GM10266 (cell line): Measurements from ENCODE around the gene AOPEP.

ENCODE experiments used
- DNase-seq: peaks from one replicate; pipeline ENCODE4 v3.0.0; 2012; ENCODE audit errors: extremely low spot score
- CTCF ChIP-seq: IDR thresholded peaks from 2 replicates; pipeline ENCODE4 v1.5.1; 2012; ENCODE audit warnings: mild to moderate bottlenecking, low read depth; ENCODE audit not compliant: control insufficient read depth, insufficient read depth; ENCODE audit errors: missing control alignments

Gene AOPEP

GRCh38 chr9:94901019-94901363 lies 174.5 kb downstream of the AOPEP start:
- TF ChIP-seq CTCF: no peak
- no peak for DNase-seq

- TF ChIP-seq CTCF: no peak
- DNase-seq: no peak
Measured at GRCh38 chr9:94903961-94904421, 177.5 kb downstream of the AOPEP start.

GRCh38 chr9:94904806-94905205 lies 178.3 kb downstream of the AOPEP start:
- no peak for TF ChIP-seq CTCF
- DNase-seq: no peak

GRCh38 chr9:94905606-94906005 lies 179.1 kb downstream of the AOPEP start:
- no peak for DNase-seq
- TF ChIP-seq CTCF: no peak

GRCh38 chr9:94906181-94906580 lies 179.7 kb downstream of the AOPEP start:
- no peak for DNase-seq

GRCh38 chr9:94906713-94907112 lies 180.2 kb downstream of the AOPEP start:
- no peak for TF ChIP-seq CTCF
- DNase-seq: no peak

More at GRCh38 chr9:94906181-94906580, 179.7 kb downstream of the AOPEP start:
- TF ChIP-seq CTCF: no peak

- TF ChIP-seq CTCF: no peak
- DNase-seq: no peak
Measured at GRCh38 chr9:94907264-94907936, 180.9 kb downstream of the AOPEP start.
